Epithelial cell of esophagus (primary cell): ENCODE data around the gene PDE7B.

ENCODE experiments used
- DNase-seq: peaks from one replicate; pipeline ENCODE4 v3.0.0; 2010; ENCODE audit warnings: low read depth
- H3K4me3 ChIP-seq: 2 replicates; pipeline ENCODE4 v1.5.1; 2011; ENCODE audit warnings: mild to moderate bottlenecking, low read length, control low read depth
- CTCF ChIP-seq: IDR thresholded peaks from 2 replicates; pipeline ENCODE4 v1.5.1; 2011; ENCODE audit warnings: low read depth, mild to moderate bottlenecking, low read length, control low read depth, inconsistent platforms; ENCODE audit not compliant: insufficient read depth; ENCODE audit errors: missing control alignments

PDE7B gene

GRCh38 chr6:136171231-136171630 is 319.7 kb downstream of the PDE7B start:
- H3K4me3 ChIP-seq: no peak overlapping the region
- no peak for DNase-seq
- no peak for TF ChIP-seq CTCF

- TF ChIP-seq CTCF: no peak
- H3K4me3 ChIP-seq: no peak overlapping the region
- DNase-seq: no peak
Measured at GRCh38 chr6:136173519-136174507, 322.3 kb downstream of the PDE7B start.

GRCh38 chr6:136174510-136174909 is 323.0 kb downstream of the PDE7B start:
- DNase-seq: no peak
- no peak for TF ChIP-seq CTCF
- no peak overlapping the region for H3K4me3 ChIP-seq

GRCh38 chr6:136175873-136176272 is 324.4 kb downstream of the PDE7B start:
- H3K4me3 ChIP-seq: no peak overlapping the region
- no peak for TF ChIP-seq CTCF
- no peak for DNase-seq

GRCh38 chr6:136178749-136179148 is 327.2 kb downstream of the PDE7B start:
- no peak overlapping the region for H3K4me3 ChIP-seq
- DNase-seq: no peak
- TF ChIP-seq CTCF: no peak

- no peak for DNase-seq
- no peak overlapping the region for H3K4me3 ChIP-seq
- no peak for TF ChIP-seq CTCF
Measured at GRCh38 chr6:136180704-136181511, 329.4 kb downstream of the PDE7B start.
